RWPE1 (cell line): Measurements from ENCODE around the gene PPP1CA.

Experiments
- CTCF ChIA-PET: fragments of 350-600 bp; sonication (Branson Sonifier 250); formaldehyde crosslinking; extraction: SDS; loops from one replicate; lab custom pipeline; 2021; lab: Yijun Ruan, JAX
- POLR2A ChIA-PET: fragments of 400-600 bp; formaldehyde crosslinking; extraction: SDS; loops from one replicate; lab custom pipeline; 2020; ENCODE audit warnings: antibody characterized with exemption; ENCODE audit not compliant: low non-redundant PET; lab: Yijun Ruan, JAX
- DNase-seq: peaks from one replicate; pipeline ENCODE4 v3.0.0; 2012; ENCODE audit warnings: low spot score
- H3K27ac ChIP-seq: fragments of 450-650 bp; 2 replicates; pipeline ENCODE4 v1.5.1; 2017
- TF ChIP-seq, protein P1 (sequence below): fragments of 450-650 bp; conservative IDR thresholded peaks from 2 replicates; pipeline ENCODE4 v1.5.1; 2017; ENCODE audit warnings: low read depth, mild to moderate bottlenecking

Gene PPP1CA

DNA sequence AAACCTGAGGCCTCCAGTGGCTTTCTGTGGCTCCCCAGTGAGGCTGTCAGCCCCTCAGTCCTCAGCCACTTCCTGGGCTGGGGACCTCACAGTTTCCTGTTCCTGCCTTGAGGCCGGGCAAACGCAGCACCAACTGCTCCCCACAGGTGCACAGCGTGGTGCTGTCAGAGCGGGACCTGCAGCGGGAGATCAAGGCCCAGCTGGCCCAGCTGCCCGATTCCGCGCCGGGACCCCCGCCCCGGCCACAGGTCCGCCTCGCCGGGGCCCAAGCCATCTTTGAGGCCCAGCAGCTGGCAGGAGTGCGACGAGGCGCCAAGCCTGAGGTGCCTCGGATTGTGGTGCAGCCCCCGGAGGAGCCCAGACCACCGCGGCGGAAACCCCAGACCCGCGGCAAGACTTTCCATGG lies 7.6 kb upstream of the PPP1CA start:
- TF ChIP-seq, protein P1, sequence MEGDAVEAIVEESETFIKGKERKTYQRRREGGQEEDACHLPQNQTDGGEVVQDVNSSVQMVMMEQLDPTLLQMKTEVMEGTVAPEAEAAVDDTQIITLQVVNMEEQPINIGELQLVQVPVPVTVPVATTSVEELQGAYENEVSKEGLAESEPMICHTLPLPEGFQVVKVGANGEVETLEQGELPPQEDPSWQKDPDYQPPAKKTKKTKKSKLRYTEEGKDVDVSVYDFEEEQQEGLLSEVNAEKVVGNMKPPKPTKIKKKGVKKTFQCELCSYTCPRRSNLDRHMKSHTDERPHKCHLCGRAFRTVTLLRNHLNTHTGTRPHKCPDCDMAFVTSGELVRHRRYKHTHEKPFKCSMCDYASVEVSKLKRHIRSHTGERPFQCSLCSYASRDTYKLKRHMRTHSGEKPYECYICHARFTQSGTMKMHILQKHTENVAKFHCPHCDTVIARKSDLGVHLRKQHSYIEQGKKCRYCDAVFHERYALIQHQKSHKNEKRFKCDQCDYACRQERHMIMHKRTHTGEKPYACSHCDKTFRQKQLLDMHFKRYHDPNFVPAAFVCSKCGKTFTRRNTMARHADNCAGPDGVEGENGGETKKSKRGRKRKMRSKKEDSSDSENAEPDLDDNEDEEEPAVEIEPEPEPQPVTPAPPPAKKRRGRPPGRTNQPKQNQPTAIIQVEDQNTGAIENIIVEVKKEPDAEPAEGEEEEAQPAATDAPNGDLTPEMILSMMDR = no peak
- ChIA-PET CTCF (no interaction called here), POLR2A (no interaction called here)
- no peak overlapping the region for H3K27ac ChIP-seq
- no peak for DNase-seq

DNA sequence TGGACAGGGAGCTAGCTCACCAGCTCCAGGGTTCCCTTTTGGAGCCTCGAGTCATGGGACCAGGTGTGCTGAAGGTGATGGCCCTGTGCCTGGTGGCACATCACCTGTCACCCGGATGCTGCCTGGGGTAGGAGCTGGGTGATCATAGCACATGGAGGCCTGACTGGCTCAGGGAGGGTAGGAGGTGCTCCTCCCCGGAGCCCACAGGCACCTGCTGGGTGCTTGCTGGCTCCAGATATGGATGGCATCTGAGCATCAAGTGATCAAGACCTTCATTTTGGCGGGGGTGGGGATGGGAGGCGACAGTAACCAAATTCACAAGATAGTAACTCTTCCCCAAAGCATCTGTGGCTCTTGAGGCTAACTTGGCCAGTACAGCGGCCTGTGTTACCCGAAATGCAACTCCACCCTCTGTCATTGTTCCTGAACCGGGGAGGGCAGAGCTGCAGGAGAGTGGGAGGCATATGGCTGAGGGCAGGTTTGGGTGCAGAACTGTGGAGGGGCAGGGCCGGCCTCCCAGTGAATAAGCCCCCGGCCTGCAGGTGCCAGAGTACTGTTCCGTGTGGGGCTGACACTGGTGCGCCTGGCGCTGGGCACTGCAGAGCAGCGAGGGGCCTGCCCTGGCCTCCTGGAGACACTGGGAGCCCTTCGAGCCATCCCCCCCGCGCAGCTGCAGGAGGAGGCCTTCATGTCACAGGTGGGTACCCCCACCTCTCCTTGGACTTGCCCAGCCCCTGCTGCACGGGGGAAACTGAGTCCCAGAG lies 7.0 kb upstream of the PPP1CA start:
- ChIA-PET CTCF (no interaction called here), POLR2A (no interaction called here)
- no peak for DNase-seq
- TF ChIP-seq, protein P1 = no peak
- no peak overlapping the region for H3K27ac ChIP-seq

DNA sequence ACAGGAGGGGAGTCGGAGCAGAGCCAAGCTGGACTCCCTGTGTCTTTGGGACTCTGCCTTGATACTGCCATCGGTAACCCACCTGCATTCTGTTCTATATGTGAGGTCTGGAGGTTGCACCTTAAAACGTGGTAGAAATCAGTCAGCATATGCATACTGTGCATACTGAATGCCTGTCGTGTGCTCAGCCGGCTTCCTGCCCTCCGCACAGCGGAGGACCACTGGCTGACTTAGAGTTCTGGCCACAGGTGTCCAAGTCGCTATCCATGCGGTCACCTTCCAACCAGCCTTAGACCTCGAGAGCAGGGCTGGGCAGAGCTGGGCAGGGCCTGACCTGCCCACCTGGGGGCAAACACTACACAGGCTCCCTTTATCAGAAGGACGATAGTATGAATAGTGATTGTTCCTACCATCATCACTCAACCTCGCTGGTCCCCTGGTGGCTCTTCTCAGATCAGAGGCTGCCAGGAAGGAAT lies 6.1 kb upstream of the PPP1CA start:
- ChIA-PET CTCF (no interaction called here), POLR2A (no interaction called here)
- TF ChIP-seq, protein P1 = no peak
- no peak overlapping the region for H3K27ac ChIP-seq
- DNase-seq = no peak

DNA sequence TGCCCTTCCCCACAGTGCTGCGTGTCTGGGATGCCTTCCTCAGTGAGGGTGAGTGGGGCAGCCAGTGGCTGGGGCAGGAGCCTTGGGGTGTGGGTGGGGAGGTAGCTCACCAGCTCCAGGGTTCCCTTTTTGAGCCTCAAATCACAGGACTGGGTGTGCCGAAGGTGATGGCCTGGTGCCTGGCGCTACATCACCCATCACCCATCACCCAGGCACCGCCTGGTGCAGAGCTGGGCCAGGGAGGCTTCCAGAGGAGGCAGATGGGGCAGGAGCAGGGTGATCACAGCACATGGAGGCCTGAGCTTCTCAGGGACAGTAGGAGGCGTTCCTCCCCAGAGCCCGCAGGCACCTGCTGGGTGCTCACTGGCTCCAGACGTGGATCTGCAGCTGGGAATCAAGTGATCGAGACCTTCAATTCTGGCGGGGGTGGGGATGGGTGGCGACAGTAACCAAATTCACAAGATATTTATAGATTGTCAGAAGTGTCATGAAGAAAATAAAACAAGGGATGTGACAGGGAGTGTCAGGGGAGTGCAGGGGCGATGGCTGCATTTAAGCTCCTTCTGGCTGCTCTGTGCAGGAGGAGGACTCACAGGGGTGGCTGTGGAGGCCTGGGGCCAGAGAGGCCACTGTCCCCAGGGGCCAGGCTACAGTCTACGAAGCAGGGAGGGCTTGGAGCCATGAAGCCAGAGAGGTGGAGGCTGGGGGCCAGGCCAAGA lies 5.5 kb upstream of the PPP1CA start:
- ChIA-PET CTCF (interaction anchor here (0.7 kb wide), 1 partner anchor 45 kb away, joined by 3 read pairs; no protein-coding TSS in a partner anchor), POLR2A (interaction anchor here (0.6 kb wide), 1 partner anchor 174 kb away, joined by 7 read pairs; no protein-coding TSS in a partner anchor)
- 0 out of 2 replicates have a peak overlapping the region, but pooled peaks have one; percentile 2 for H3K27ac ChIP-seq
- no peak for DNase-seq
- TF ChIP-seq, protein P1 = no peak

DNA sequence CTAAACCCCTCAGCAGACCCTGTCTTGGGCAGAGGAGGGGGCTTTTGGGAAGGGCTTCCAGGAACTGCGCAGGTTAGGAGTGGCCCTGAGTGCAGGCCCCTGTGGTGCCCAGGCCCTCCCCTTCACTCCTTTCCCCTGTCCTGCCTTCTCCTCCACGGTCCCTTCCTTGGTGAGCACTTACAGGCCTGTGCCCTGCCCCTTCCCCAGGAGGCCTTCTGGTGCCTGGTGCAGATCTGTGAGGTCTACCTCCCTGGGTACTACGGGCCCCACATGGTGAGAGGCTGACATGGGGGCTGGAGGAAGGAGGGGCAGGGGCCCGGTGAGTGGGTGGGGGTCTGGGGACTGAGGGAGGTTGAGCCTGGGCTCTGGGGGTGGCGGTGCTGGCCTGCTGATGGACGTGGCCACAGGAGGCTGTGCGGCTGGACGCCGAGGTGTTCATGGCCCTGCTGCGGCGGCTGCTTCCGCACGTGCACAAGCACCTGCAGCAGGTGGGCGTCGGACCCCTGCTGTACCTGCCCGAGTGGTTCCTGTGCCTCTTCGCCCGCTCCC lies 4.8 kb upstream of the PPP1CA start:
- TF ChIP-seq, protein P1 = no peak
- CTCF ChIA-PET = interaction anchor here (0.7 kb wide), 1 partner anchor 45 kb away, joined by 3 read pairs; no protein-coding TSS in a partner anchor
- 0 out of 2 replicates have a peak overlapping the region, but pooled peaks have one; percentile 2 for H3K27ac ChIP-seq
- no peak for DNase-seq
- POLR2A ChIA-PET = no interaction called here

DNA sequence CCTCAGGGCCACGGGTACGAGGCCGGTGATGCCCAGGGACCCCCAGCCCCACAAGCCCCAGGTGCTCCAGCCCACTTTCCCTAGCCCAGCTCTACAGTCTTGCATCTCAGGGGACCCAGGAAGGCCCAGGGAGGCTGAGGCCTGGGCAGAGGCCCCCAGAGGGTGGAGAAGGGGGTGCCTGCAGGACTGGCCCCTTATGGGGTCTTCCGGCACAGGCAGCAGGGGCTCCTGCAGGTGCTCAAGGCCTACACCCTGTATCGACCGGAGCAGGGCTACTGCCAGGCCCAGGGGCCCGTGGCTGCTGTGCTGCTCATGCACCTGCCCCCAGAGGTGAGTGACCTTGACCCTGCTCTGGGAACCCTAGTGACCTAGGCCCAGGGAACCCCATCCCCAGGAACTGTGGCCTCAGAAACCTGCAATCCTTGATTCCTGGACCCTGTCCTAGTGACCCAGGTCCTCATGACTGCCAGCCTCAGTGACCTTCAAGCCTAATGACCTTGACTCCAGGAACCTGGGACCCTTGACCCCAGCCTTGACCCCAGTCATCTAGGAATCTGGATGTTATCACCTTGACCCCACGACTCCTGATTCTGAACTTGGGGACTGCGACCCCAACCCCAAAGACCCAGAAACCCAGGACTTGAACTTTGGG lies 4.2 kb upstream of the PPP1CA start:
- TF ChIP-seq, protein P1 = no peak
- no peak overlapping the region for H3K27ac ChIP-seq
- ChIA-PET POLR2A (interaction anchor here (0.7 kb wide), 1 partner anchor 51 kb away, joined by 3 read pairs; no protein-coding TSS in a partner anchor), CTCF (no interaction called here)
- no peak for DNase-seq
